Body of pancreas (tissue), 4 donors: Measurements from ENCODE around the gene SCAPER. TPM values are rescaled to one million over a fixed set of nuclear protein-coding genes. Genes with fewer than 3 reads are reported as not detected.

ENCODE experiments used
- ATAC-seq: fragments of 150-250 bp; one replicate; pipeline ENCODE4 v1.9.1; 2016
- DNase-seq, 4 donors: peaks; one replicate each; pipeline ENCODE4 v3.0.0-alpha.2; 2019
- H3K27ac ChIP-seq, 4 donors: fragments of 200-600 bp; sonication (generic); 1 replicate in 3 of 4; 2 replicates in 1 of 4; pipeline versions ENCODE4 v1.5.1 to v1.6.1; 2016 to 2019; ENCODE audit warnings: mild to moderate bottlenecking in 1 of 4, mixed read lengths in 1 of 4, moderate library complexity in 1 of 4
- H3K27me3 ChIP-seq, 2 donors: fragments of 200-600 bp; sonication (generic); one replicate each; pipeline ENCODE4 v1.6.0; 2016; ENCODE audit warnings: mild to moderate bottlenecking in 1 of 2
- H3K36me3 ChIP-seq, 2 donors: fragments of 200-600 bp; sonication (generic); replicated peaks in 1 of 2; 2 replicates each; pipeline ENCODE4 v1.5.1; 2016; ENCODE audit warnings: low read depth in 2 of 2; ENCODE audit not compliant: insufficient read depth in 1 of 2
- H3K4me1 ChIP-seq: fragments of 200-600 bp; sonication (generic); one replicate; pipeline ENCODE4 v1.6.0; 2016
- H3K4me3 ChIP-seq, 2 donors: fragments of 200-600 bp; sonication (generic); 1 replicate in 1 of 2; 2 replicates in 1 of 2; pipeline ENCODE4 v1.5.1; 2016 to 2019
- H3K9me3 ChIP-seq, 3 donors: fragments of 200-600 bp; sonication (generic); 1 replicate in 2 of 3; 2 replicates in 1 of 3; pipeline ENCODE4 v1.5.1; 2016
- CTCF ChIP-seq, 7 experiments: fragments of 450-650 bp in 4 of 7; fragments of 200-600 bp in 3 of 7; sonication (generic) in 3 of 7; IDR thresholded peaks; one replicate each; pipeline ENCODE4 v1.5.1; 2016 to 2019; ENCODE audit warnings: antibody characterized with exemption in 7 of 7
- POLR2A ChIP-seq, 3 donors: fragments of 450-650 bp; IDR thresholded peaks; one replicate each; pipeline ENCODE4 v1.6.1; 2016; ENCODE audit warnings: antibody characterized with exemption in 3 of 3, mild to moderate bottlenecking in 2 of 3
- WGBS, 2 donors: methylation state at CpG; one replicate each; pipeline ENCODE4 v1.1.5; 2017; 5-methylcytosine and 5-hydroxymethylcytosine counted together
- intact Hi-C: fragments of 100-400 bp; cut with DNase I; formaldehyde crosslinking; loops from one replicate; pipeline ENCODE4 v1.15.1; 2023
- total RNA-seq, 2 donors: library from RNA; depleted of rRNA; stranded (reverse); fragments of >200 nt; gene quantifications; one replicate each; pipeline ENCODE4 v1.1.0, GENCODE V29; 2016

SCAPER gene
- total RNA-seq, 2 donors from 2014 or later, result 22.1 to 46.2 TPM

DNA sequence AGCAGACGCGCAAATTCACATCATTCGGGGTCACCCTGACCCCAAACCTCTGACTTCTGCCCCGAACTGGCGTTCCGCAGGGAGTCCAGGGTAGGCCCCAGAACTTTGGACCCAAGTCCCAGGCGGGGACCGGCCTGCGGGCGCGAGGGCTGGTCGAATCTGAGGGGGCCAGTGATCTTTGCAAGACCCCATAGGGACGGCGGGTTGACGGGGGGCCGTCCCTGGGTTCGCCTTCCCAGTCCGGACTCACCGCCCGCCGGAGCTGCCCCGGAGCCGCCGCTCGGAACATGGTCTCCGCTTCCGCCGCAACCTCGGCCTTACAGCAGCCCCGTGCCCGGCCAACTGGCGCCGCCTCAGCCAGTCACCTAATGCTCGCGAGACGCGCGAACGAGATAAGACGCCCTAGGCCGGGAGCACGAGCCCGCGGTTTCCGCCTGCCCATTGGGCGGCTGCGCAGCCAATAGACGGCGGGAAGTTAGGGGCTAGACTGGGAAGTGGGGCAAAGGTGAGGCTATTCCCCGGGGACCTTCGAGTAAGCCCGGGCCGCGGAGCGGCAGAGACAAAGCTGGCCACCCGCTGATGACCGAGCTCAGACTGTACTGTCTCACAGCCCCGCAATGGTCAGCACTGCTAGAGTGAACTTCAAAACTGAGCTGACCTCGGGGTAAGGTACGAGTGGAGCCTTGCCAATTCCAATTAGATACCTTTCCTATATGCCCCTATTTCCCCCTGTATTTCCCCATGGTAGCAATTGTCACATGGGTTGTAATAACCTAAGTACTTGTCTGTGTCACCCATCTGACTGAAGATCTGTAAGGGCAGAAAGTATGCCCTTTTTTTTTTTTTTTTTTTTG is 593.8 kb downstream of the SCAPER start, which contains the start of gene ETFA:
Gene ETFA (minus strand): TSS at position 370 of the 854 bp plus-strand sequence. CDS start 81 bp downstream, at position 289.
- Histone ChIP-seq H3K27ac (peak within 1 kb of the TSS; percentile 82 to 89 (median 84)), H3K27me3 (no peaks in the 10 kb centered on the region), H3K9me3 (no peaks in the 10 kb centered on the region), H3K4me3 (peak within 1 kb of the TSS; percentile 66 to 85), H3K36me3 (no peaks in the 10 kb centered on the region), H3K4me1 (peaks cover 32% of the 10 kb centered on the region)
- WGBS, 2 donors, result 0 to 1% methylated on average over 5 to 60 of the region's 60 CpGs
- intact Hi-C loops, result no loop called here
- TF ChIP-seq CTCF (IDR thresholded peaks at IDR 0.05), result no peak
- peak; percentile 95 to 98 (median 96) for TF ChIP-seq POLR2A (IDR thresholded peaks at IDR 0.05)
- ATAC-seq, result peak; percentile 99
- peak; percentile 97 to 98 (median 98) for DNase-seq

- 1% methylated on average over 16 of the region's 16 CpGs for WGBS, 2 donors
- TF ChIP-seq POLR2A (IDR thresholded peaks at IDR 0.05), result no peak
- TF ChIP-seq CTCF (IDR thresholded peaks at IDR 0.05), result no peak
- peak; percentile 16 for ATAC-seq
- Histone ChIP-seq H3K9me3 (no peaks in the 10 kb centered on the region), H3K4me3 (peak overlapping the region; percentile 66 to 85), H3K27ac (peak overlapping the region; percentile 82 to 89 (median 84)), H3K36me3 (no peaks in the 10 kb centered on the region), H3K27me3 (no peaks in the 10 kb centered on the region), H3K4me1 (peaks cover 32% of the 10 kb centered on the region)
- no peak for DNase-seq
- intact Hi-C loops, result no loop called here
Measured at GRCh38 chr15:76310475-76311099, 594.6 kb downstream of the SCAPER start.

DNA sequence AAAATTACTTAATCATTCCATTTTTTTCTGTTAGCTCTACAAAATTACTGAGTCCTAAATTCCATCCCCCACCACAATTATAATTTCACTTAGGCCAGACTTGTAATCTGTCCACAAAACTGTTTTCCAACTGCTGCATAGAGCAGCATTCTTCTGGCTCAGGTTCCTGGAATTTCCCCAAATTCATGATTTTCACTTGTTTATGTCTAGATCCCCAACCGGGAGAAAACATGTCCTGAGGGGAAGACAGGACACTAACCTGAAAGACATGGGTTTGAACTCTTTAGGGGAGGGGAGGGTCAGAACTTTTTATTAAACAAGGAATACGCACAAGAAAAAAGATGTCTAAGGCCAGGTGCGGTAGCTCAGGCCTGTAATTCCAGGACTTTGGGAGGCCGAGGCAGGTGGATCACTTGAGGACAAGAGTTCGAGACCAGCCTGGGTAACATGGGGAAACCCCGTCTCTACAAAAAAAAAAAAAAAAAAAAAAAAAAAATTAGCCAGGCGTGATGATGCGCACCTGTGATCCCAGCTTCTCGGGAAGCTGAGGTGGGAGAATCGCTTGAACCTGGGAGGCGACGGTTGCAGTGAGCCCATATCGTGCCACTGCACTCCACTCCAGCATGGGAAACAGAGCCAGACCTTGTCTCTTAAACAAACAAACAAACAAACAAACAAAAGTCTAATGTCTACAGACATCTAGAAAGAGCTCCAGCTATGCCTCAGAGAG is 595.4 kb downstream of the SCAPER start:
- peaks cover 32% of the 10 kb centered on the region for H3K4me1 ChIP-seq
- no peak overlapping the region for H3K27ac ChIP-seq
- no peak for DNase-seq
- TF ChIP-seq POLR2A (IDR thresholded peaks at IDR 0.05), result no peak
- no peak for TF ChIP-seq CTCF (IDR thresholded peaks at IDR 0.05)
- H3K36me3 ChIP-seq, result no peaks in the 10 kb centered on the region
- no peaks in the 10 kb centered on the region for H3K9me3 ChIP-seq
- 72 to 80% methylated on average over 11 to 13 of the region's 13 CpGs for WGBS, 2 donors
- no peak overlapping the region for H3K4me3 ChIP-seq
- H3K27me3 ChIP-seq, result no peaks in the 10 kb centered on the region
- no peak for ATAC-seq
- intact Hi-C loops, result no loop called here

GRCh38 chr15:76303909-76304308 is 601.2 kb downstream of the SCAPER start:
- Histone ChIP-seq H3K4me3 (no peak overlapping the region), H3K9me3 (no peaks in the 10 kb centered on the region), H3K27me3 (no peaks in the 10 kb centered on the region), H3K36me3 (no peaks in the 10 kb centered on the region), H3K4me1 (peaks cover 13% of the 10 kb centered on the region), H3K27ac (no peak overlapping the region)
- intact Hi-C loops, result no loop called here
- 78 to 82% methylated on average over 1 of the region's 1 CpG for WGBS, 2 donors
- no peak for ATAC-seq
- TF ChIP-seq POLR2A (IDR thresholded peaks at IDR 0.05) (no peak), CTCF (IDR thresholded peaks at IDR 0.05) (no peak)
- DNase-seq, result no peak
